GM06990 (cell line): ENCODE measurements around the gene PITX2.

Experiments
- DNase-seq: peaks from one replicate; pipeline ENCODE4 v3.0.0-alpha.2; 2011; ENCODE audit not compliant: insufficient read length; ENCODE audit errors: extremely low read depth
- H3K27me3 ChIP-seq: replicated peaks from 2 replicates; pipeline ENCODE4 v1.6.0; 2011; ENCODE audit warnings: low read length; ENCODE audit not compliant: control insufficient read depth, insufficient read depth
- H3K36me3 ChIP-seq: 2 replicates; pipeline ENCODE4 v1.5.1; 2011; ENCODE audit warnings: low read length; ENCODE audit not compliant: control insufficient read depth, insufficient read depth
- H3K4me3 ChIP-seq: replicated peaks from 2 replicates; pipeline ENCODE4 v1.5.1; 2011; ENCODE audit warnings: low read depth, mild to moderate bottlenecking, control low read depth, low read length
- TF ChIP-seq, protein P1 (sequence below): IDR thresholded peaks from 2 replicates; pipeline ENCODE4 v1.5.1; 2011; ENCODE audit warnings: low read length, control low read depth, mild to moderate bottlenecking, inconsistent platforms; ENCODE audit not compliant: insufficient read depth, poor library complexity, severe bottlenecking

Gene PITX2

DNA sequence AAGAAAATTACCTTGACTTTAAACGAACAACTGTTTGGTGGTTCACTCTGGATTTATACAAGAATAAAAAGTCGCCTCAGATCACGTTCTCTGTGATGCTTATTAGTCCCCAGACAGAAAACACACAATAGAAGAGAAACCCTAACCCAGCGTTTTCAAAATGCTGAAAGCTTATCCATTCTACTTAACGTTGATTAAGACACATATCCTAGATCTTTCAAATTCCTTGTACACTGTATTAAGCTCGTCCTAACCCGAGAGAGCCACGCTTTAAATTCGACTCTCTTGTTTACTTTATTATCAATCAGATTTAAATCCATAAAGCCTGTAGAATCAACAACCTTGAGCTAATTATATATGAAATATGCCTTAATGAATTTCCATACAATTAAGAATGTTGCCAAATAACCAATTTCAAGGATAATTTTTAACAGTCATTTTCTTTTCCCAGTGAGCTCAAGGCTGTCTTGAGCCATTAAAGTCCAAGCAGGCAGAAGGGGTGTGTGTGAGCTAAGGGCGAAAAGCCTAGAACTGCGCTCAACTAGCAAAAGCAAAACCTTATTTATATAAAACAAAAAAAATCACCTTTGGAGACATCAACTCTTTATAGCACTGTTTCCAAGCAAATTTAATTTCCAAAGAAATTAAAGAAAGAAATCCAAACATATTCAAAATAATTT, 981 bp upstream of the PITX2 start:
- Histone ChIP-seq H3K27me3 (no peaks in the 10 kb centered on the region; the same call in 1 of the 2 replicates), H3K36me3 (no peaks in the 10 kb centered on the region), H3K4me3 (no peak overlapping the region)
- TF ChIP-seq, protein P1, sequence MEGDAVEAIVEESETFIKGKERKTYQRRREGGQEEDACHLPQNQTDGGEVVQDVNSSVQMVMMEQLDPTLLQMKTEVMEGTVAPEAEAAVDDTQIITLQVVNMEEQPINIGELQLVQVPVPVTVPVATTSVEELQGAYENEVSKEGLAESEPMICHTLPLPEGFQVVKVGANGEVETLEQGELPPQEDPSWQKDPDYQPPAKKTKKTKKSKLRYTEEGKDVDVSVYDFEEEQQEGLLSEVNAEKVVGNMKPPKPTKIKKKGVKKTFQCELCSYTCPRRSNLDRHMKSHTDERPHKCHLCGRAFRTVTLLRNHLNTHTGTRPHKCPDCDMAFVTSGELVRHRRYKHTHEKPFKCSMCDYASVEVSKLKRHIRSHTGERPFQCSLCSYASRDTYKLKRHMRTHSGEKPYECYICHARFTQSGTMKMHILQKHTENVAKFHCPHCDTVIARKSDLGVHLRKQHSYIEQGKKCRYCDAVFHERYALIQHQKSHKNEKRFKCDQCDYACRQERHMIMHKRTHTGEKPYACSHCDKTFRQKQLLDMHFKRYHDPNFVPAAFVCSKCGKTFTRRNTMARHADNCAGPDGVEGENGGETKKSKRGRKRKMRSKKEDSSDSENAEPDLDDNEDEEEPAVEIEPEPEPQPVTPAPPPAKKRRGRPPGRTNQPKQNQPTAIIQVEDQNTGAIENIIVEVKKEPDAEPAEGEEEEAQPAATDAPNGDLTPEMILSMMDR = no peak
- DNase-seq = no peak

DNA sequence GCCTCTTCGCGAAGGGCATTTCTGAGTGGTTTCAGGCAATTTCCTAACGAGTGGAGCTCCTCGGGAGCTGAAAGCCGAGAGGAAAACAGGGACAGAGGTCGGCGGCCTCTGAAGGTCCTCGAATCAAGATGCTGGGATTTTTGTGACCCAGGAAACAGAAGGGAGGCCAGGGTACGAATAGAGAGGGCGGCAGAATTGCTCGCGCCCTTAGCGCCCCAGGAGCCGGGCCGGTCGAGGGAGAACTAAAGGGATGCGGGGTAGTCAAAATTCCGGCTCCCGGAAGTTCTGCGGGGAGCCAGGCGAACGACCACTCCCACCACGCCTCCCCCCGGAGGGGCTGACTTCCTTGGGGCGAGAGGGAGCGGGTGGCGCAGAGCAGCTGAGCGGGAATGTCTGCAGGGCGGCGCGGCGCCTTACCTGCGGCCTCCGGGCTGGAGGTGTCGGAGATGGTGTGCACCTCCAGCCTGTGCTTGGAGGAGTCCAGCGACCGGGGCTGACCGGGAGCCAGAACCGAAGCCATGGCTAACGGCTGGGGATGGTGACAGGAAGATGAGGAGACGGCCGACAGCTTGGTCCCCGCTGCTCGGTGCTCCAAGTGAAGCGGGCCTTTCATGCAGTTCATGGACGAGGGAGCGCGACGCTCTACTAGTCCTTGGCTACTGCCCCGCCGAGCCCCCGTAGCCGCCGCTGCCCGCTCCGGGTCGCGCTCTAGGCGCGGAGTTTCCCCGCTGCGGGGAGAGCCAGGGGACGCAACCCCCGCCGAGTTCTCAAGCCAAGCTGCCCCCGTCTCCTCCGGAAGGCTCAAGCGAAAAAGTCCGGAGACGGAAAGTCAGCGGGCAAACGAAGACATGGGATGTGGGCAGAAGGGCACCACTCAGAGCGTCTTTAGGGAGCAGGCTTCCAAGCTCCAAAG, 782 bp downstream of the PITX2 start:
- no peaks in the 10 kb centered on the region; the same call in 1 of the 2 replicates for H3K27me3 ChIP-seq
- TF ChIP-seq, protein P1 = no peak
- H3K36me3 ChIP-seq = no peaks in the 10 kb centered on the region
- H3K4me3 ChIP-seq = no peak overlapping the region
- no peak for DNase-seq

DNA sequence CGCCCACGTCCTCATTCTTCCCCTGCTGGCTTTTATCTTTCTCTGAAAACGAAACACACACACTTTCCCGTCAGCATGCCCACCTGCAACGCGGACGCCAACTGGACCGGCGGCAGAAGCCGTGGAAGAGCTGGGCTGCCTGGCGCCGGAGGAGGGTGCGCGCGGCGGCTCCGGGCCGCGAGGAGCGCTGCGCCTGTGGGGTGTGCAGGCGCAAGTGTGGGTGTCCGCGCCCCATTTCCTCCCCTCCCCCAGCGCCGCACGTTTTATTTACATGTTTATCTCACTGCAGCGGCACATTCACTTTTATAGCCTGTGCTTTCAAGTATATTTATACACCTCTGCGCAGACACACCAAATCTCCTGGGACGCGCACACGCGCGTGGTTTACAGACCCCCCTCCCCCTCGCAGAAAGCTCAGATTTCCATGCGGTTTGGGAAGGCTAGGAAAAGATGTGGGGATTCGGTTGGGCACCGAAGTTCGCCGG, 1.5 kb downstream of the PITX2 start:
- TF ChIP-seq, protein P1 = no peak
- Histone ChIP-seq H3K27me3 (no peaks in the 10 kb centered on the region; the same call in 1 of the 2 replicates), H3K36me3 (no peaks in the 10 kb centered on the region), H3K4me3 (no peak overlapping the region)
- no peak for DNase-seq

DNA sequence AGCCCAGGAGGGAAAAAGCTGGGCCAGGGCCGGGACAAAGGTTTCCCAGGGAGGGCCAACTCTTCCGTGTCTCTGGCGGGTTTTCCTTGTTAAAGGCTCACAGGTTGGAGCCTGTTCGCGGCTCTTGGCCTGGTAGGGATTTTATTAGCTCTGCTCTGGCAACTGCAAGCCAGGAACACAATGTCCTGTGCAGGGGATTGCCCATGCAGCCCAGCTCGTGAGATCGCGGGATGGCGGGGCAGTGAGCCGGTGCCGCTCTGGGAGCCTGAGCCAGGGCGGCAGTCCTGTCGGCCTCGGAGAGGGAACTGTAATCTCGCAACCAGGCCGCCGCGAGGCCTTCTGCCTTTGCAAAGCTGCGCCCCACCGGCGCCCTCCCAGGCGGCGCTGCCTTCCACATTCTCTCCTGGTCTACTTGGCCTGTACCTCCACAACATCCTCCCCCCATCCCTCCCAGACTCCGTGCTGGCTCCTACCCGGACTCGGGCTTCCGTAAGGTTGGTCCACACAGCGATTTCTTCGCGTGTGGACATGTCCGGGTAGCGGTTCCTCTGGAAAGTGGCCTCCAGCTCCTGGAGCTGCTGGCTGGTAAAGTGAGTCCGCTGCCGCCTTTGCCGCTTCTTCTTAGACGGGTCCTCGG, 2.1 kb downstream of the PITX2 start:
- Histone ChIP-seq H3K36me3 (no peaks in the 10 kb centered on the region), H3K4me3 (no peak overlapping the region), H3K27me3 (no peaks in the 10 kb centered on the region; the same call in 1 of the 2 replicates)
- TF ChIP-seq, protein P1 = no peak
- DNase-seq = no peak

DNA sequence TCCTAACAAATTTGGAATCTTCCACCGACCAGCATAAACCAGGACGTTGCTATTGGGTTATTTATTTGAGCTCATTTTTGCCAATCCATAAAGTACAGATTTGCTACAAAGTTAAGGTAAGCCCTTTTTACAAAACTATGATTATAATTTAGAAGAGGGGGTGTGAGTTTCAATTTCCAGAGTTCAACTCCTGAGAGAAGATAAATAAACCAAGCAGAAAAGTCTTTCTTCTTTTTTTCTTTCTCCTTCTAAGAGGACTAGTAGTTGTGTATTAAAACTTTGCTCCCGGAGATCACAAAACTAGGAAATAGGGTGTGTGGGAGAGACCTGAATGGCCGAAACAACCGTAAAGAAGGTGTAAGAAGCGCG, 2.6 kb downstream of the PITX2 start:
- H3K27me3 ChIP-seq = no peaks in the 10 kb centered on the region; the same call in 1 of the 2 replicates
- no peak for DNase-seq
- no peak overlapping the region for H3K4me3 ChIP-seq
- H3K36me3 ChIP-seq = no peaks in the 10 kb centered on the region
- TF ChIP-seq, protein P1 = no peak
